ENCODE results near the gene ACYP2.

Gene ACYP2

DNA sequence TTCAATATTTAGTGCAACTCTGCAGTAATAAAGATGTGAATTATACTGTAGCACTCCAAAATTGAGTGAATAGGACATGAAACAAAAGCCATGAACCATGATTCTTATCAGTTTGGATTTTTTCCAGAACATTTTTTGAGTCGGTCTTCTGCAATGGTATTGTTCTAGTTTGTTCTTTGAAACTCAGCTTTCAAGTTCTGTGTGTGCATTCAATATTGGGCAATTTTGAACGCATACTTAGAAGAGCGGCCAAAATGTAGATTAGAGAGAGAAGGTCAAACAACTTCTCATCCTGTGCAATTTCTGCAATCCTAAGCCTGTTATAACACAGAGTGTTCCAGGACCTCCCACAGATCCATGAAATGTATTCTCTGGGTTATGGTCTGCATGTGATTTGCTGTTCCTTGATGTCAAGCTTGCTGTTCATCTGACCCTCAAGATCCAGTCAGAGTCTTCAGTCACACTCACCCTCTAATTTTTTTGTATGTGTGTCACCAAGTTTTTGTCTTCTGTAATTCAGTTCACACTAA lies 92.3 kb downstream of the ACYP2 start:
- Mint-ChIP-seq H3K27me3 (no peaks in the 10 kb centered on the region), H3K9me3 (no peaks in the 10 kb centered on the region), H3K4me3 (no peak overlapping the region), H3K36me3 (ENCODE audit: low read depth) (no peaks in the 10 kb centered on the region), H3K27ac (no peak overlapping the region), H3K4me1 (ENCODE audit: low read depth) (peaks cover 6% of the 10 kb centered on the region)
- no peak for DNase-seq

DNA sequence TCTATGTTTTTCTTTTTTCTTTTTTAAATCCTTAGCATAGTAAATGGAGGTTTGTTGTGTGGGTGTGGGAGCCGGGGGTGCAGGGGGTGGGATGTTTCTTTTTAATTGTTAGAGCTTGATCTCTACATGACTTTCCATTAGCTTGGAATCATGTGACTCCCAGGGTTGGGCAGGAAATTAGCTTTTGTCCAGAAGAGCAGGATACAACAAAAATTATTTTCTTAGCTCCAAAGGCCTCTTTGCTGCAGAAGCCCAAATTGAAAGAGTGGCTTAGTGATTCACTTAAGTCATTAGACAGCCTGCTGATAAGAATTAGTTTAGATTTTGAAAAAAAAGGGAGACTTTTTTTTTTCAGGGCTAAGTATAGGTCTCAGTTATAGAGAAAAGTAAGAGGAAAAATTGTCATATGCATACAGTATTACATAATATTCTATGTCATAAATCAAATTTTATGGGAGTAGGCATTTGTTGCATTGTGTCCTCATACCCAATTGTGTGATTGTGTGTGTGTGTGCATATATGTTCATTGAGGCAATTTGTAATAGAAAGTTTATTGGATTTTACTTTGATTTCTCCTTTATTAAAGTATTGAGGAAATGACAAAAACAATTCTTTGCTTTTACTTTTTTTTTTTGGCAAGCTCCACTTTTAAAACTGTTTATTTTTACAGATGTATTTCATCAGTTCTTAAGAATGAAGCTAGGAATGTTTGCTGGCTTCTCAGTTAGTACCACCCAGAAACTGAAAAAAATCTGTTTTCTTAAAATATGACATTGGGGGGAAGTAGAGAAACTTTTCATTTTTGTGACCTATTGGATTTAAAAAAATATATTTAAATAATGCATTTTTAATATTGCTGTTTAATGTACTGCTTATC lies 93.2 kb downstream of the ACYP2 start:
- H3K36me3 Mint-ChIP-seq (ENCODE audit: low read depth): no peaks in the 10 kb centered on the region
- H3K9me3 Mint-ChIP-seq: peaks cover 4% of the 10 kb centered on the region
- H3K27me3 Mint-ChIP-seq: no peaks in the 10 kb centered on the region
- no peak overlapping the region for H3K27ac Mint-ChIP-seq
- H3K4me3 Mint-ChIP-seq: no peak overlapping the region
- DNase-seq: no peak
- peaks cover 6% of the 10 kb centered on the region for H3K4me1 Mint-ChIP-seq (ENCODE audit: low read depth)

DNA sequence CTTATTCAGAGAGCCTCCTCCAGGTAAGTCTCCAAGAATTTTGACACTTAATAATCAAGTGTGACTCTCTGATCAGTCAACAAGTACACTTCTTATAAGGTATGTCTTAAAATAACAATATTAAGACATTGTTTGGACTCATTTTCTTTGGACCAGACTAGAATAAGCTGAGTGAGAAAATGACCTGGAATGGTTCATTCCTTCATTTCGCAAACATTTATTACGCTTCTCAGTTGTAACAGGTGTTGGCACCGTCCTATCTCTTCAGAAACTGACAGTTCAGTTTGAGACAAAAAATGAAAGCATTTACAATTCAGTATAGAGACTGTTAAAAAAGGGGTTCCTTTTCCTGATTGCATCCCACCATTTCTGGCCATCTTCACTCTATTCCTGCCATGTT lies 94.0 kb downstream of the ACYP2 start:
- no peak for DNase-seq
- peaks cover 6% of the 10 kb centered on the region for H3K4me1 Mint-ChIP-seq (ENCODE audit: low read depth)
- no peak overlapping the region for H3K4me3 Mint-ChIP-seq
- no peak overlapping the region for H3K27ac Mint-ChIP-seq
- H3K27me3 Mint-ChIP-seq: no peaks in the 10 kb centered on the region
- peaks cover 8% of the 10 kb centered on the region for H3K9me3 Mint-ChIP-seq
- H3K36me3 Mint-ChIP-seq (ENCODE audit: low read depth): peaks cover 5% of the 10 kb centered on the region

DNA sequence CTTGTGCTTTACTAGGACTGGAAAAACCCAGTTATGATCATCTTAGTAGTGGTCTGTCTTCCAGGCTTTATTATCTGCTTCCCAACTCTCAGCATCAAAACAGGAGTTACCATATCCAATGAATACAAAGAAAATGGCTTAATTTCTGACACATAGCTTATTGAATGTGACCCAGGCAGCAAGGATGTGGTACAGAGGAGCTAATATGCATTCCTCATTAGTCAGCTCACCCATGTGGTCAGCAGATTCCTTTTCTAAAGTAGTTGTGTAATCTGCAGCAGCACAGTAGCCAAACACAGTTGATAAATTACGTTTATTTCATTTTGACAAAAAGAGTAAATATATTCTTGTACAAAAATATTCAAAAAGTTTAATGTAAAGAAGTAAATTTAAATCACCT lies 97.0 kb downstream of the ACYP2 start:
- no peaks in the 10 kb centered on the region for H3K27me3 Mint-ChIP-seq
- no peak overlapping the region for H3K27ac Mint-ChIP-seq
- H3K4me3 Mint-ChIP-seq: no peak overlapping the region
- peaks cover 10% of the 10 kb centered on the region for H3K36me3 Mint-ChIP-seq (ENCODE audit: low read depth)
- no peaks in the 10 kb centered on the region for H3K4me1 Mint-ChIP-seq (ENCODE audit: low read depth)
- peaks cover 15% of the 10 kb centered on the region for H3K9me3 Mint-ChIP-seq
- DNase-seq: no peak

DNA sequence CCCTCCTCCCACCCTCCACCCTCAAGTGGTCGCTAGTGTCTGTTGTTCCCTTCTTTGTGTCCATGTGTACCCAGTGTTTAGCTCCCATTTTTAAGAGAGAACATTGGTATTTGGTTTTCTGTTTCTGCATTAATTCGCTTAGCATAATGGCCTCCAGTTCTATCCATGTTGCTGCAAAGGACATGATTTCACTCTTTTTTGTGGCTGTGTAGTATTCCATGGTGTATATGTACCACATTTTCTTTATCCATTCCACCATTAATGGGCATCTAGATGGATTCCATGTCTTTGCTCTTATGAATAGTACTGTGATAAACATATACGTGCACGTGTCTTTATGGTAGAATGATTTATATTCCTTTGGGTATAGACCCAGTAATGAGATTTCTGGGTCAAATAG lies 97.7 kb downstream of the ACYP2 start:
- Mint-ChIP-seq H3K27ac (no peak overlapping the region), H3K27me3 (no peaks in the 10 kb centered on the region), H3K36me3 (ENCODE audit: low read depth) (peaks cover 10% of the 10 kb centered on the region), H3K4me3 (no peak overlapping the region), H3K4me1 (ENCODE audit: low read depth) (no peaks in the 10 kb centered on the region), H3K9me3 (peaks cover 15% of the 10 kb centered on the region)
- no peak for DNase-seq

DNA sequence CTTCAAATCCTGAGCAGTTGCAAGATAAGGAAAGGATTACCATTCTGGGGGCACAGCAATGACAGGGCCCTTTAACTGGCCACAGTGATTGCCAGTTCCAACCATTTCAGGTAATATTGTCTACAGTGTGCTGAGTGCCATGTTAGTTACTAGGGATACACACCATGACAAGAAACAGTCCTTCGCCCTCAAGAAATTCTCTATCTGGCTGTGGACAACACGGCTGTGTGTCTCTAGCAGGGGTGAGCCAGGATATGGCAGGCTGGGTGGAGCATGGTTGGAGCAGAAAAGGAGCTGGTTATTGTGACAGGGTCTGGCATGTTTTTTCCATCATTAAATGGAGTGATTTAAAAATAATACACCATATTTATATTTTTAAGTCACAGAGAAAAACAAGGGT lies 109.6 kb downstream of the ACYP2 start:
- no peaks in the 10 kb centered on the region for H3K4me1 Mint-ChIP-seq (ENCODE audit: low read depth)
- no peak for DNase-seq
- H3K36me3 Mint-ChIP-seq (ENCODE audit: low read depth): peaks cover 3% of the 10 kb centered on the region

DNA sequence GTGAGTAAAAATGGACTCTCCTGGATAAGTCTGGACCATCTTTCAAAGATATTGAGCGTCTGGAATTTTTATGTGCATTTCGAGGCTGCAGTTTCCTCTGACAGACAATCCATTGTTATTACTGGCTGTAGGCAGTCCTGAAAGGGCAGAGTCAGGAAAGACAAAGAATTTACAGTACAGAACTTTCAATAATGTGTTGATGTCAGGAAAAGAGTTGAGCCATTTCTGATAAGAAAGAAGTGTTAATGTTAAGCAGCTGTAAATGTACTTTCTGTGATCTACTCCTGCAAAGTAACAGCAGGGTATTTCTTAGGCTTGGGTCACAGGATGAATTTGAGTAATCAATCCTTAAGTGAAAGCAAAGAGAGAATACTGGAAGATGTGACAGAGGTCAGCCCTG lies 110.8 kb downstream of the ACYP2 start:
- H3K27ac Mint-ChIP-seq: no peak overlapping the region
- no peaks in the 10 kb centered on the region for H3K9me3 Mint-ChIP-seq
- H3K27me3 Mint-ChIP-seq: no peaks in the 10 kb centered on the region
- DNase-seq: no peak
- H3K36me3 Mint-ChIP-seq (ENCODE audit: low read depth): peaks cover 5% of the 10 kb centered on the region
- H3K4me3 Mint-ChIP-seq: no peak overlapping the region
- no peaks in the 10 kb centered on the region for H3K4me1 Mint-ChIP-seq (ENCODE audit: low read depth)

More for the DNA sequence above, 109.6 kb downstream of the ACYP2 start:
- Mint-ChIP-seq H3K27me3 (no peaks in the 10 kb centered on the region), H3K4me3 (no peak overlapping the region), H3K27ac (no peak overlapping the region), H3K9me3 (no peaks in the 10 kb centered on the region)

DNA sequence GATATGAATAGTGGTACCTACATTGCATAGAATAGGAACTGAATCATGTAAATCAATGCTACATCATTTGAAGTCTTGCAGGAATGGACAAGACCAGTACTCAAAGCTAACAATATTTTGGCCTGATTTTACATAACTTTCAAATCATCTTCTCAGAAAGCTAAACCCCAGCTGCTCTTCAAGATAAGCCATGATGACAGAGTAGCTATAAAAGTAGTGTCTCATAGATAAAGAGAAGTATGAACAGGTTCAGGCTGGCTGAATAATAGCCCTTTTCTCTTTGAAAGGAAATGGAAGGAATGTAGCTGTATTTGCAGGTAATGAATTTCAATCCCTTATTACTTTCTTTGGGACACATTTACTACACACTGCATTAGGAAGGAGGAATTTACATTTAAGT lies 112.4 kb downstream of the ACYP2 start:
- Mint-ChIP-seq H3K27ac (no peak overlapping the region), H3K27me3 (no peaks in the 10 kb centered on the region), H3K4me1 (ENCODE audit: low read depth) (no peaks in the 10 kb centered on the region), H3K4me3 (no peak overlapping the region), H3K36me3 (ENCODE audit: low read depth) (peaks cover 8% of the 10 kb centered on the region), H3K9me3 (no peaks in the 10 kb centered on the region)
- DNase-seq: no peak

DNA sequence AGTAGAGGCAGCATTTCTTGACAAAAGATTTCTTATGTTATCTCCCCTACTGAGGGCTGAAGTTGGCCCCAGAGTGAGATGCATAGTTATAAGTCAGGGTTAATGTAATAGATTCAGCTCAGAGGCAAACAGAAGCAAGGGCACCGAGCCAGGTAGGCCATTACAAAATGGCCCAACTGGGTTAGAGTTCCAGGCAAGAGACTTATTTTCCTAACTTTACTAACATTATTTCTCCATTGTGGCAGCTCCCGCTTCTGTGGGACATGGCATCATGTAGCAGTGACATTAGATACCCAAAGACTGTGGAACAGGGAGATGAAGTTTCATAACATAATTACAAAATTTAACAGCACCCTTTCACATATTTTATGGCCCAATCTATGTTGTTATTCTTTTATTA lies 113.5 kb downstream of the ACYP2 start:
- H3K4me3 Mint-ChIP-seq: no peak overlapping the region
- no peaks in the 10 kb centered on the region for H3K27me3 Mint-ChIP-seq
- H3K27ac Mint-ChIP-seq: no peak overlapping the region

DNA sequence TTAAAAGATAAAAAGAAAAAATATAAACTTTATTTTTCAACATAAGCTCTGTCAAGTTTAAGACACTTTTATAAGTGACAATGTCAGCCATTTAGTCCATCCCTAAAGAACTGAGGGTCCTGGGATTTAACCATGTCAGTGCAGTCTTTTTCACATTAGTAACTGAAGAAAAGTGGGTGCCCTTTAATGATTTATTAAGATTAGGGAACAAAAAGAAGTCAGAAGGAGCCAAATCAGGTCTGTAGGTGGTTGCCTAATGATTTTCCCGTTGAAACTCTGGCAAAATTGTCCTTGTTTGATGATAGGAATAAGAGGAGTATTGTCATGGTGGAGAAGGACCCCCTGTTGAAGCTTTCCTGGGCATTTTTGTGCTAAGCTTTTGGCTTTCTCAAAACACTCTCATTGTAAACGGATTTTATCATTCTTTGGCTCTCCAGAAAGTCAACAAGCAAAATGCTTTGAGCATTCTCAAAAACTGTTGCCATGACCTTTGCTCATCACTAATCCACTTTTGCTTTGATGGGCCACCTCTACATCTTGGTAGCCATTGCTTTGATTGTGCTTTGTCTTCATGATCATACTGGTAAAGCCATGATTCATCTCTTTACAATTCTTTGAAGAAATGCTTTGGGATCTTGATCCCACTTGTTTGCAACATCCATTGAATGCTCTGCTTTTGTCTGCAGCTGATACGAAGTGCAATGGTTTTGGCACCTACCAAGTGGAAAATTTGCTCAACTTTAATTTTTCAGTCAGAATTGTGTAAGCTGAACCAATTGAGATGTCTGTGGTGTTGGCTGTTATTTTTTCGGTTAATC lies 118.6 kb downstream of the ACYP2 start:
- no peak for DNase-seq
- Mint-ChIP-seq H3K9me3 (peaks cover 7% of the 10 kb centered on the region), H3K27ac (no peak overlapping the region), H3K36me3 (ENCODE audit: low read depth) (peaks cover 6% of the 10 kb centered on the region), H3K27me3 (no peaks in the 10 kb centered on the region), H3K4me3 (no peak overlapping the region), H3K4me1 (ENCODE audit: low read depth) (no peaks in the 10 kb centered on the region)

More for the DNA sequence above, 113.5 kb downstream of the ACYP2 start:
- no peak for DNase-seq
- Mint-ChIP-seq H3K36me3 (ENCODE audit: low read depth) (peaks cover 5% of the 10 kb centered on the region), H3K4me1 (ENCODE audit: low read depth) (no peaks in the 10 kb centered on the region), H3K9me3 (peaks cover under 1% of the 10 kb centered on the region)

DNA sequence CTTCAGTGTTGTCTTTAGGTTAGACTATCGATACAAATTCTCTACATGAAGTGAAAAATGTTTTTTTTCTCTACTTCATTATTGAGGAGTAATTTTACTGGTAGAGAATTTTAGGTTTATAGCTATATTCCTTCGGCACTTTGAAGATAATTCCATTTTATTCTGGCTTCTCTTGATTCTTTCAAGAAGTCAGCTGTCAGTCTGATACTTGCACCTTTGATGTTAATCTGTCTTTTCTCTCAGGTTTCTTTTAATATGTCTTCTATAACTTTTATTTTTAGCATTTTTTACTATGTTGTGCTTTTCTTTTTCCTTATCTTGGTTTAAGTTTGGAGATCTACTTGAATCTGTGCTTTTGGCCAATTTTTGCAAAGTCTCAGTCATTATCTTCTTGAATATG lies 122.0 kb downstream of the ACYP2 start:
- no peak for DNase-seq
- H3K4me1 Mint-ChIP-seq (ENCODE audit: low read depth): no peaks in the 10 kb centered on the region
- no peaks in the 10 kb centered on the region for H3K27me3 Mint-ChIP-seq
- H3K9me3 Mint-ChIP-seq: peaks cover 7% of the 10 kb centered on the region
- peaks cover 5% of the 10 kb centered on the region for H3K36me3 Mint-ChIP-seq (ENCODE audit: low read depth)
- no peak overlapping the region for H3K27ac Mint-ChIP-seq
- no peak overlapping the region for H3K4me3 Mint-ChIP-seq

DNA sequence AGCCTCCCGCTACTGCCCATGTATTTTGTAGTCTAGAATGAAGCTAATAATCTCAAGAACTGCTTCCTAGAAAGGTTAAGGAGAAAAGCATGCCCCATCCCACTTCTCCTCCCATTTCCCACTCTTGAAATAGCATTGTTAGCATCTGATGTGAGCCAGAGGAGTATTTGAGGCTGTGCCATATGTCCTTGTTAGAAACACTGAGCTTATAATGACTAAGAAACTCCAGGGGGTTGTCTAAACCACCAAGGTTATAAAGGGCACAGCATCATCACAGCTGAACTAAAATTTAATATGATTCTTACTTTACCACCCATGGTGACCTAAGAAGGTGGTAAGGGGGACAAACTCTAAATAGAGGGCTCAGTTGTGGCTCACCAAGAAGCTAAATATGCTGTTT lies 124.0 kb downstream of the ACYP2 start:
- Mint-ChIP-seq H3K9me3 (peaks cover 3% of the 10 kb centered on the region), H3K4me1 (ENCODE audit: low read depth) (no peaks in the 10 kb centered on the region), H3K27me3 (no peaks in the 10 kb centered on the region), H3K27ac (no peak overlapping the region), H3K36me3 (ENCODE audit: low read depth) (peaks cover 3% of the 10 kb centered on the region), H3K4me3 (no peak overlapping the region)
- DNase-seq: no peak

DNA sequence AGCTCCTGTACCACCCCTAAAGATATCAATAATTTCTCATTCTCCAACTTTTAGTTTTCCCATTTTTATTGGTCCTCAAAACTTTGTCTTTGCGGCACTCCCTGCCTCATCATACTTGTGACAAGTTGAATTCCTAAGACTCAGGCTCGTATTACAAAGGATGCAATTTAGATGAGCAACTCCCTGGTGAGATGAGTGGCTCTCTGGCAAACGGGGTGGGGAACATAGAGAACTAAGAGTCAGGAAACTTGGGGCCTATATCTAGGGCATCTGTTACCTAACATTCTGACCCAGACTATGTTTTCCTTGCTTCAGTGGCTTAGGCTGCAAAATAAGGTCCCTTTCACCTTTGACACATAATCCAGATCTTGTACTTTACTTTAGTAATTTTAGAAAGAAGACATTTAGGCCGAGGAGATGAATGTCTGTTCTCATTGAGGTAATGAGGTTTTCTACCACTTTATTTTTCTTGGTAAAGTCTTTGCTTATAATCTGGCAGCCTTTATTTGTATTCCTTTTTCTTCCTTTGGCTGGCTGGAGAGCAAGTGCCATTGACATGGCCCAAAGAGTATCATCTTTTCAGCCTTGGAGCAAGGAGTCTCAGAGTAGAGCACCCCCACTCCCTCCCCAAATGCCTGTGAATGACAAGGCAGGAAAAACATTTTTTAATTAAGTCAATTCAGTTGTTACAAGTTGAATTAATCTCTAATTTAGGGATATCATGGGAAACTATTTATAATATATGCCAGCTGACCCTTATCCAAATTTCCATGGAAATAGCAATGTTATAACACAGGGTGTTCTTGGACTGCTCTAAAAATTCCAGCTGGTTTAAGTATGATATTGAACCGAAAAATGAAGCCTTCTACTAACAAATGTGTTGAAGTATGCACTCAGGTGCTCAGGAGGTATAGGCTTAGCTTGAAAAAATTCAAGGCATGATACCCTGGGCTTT lies 125.4 kb downstream of the ACYP2 start:
- H3K4me1 Mint-ChIP-seq (ENCODE audit: low read depth): no peaks in the 10 kb centered on the region
- no peak overlapping the region for H3K4me3 Mint-ChIP-seq
- peaks cover 3% of the 10 kb centered on the region for H3K36me3 Mint-ChIP-seq (ENCODE audit: low read depth)
- H3K9me3 Mint-ChIP-seq: no peaks in the 10 kb centered on the region
- no peak overlapping the region for H3K27ac Mint-ChIP-seq
- no peaks in the 10 kb centered on the region for H3K27me3 Mint-ChIP-seq
- DNase-seq: no peak

DNA sequence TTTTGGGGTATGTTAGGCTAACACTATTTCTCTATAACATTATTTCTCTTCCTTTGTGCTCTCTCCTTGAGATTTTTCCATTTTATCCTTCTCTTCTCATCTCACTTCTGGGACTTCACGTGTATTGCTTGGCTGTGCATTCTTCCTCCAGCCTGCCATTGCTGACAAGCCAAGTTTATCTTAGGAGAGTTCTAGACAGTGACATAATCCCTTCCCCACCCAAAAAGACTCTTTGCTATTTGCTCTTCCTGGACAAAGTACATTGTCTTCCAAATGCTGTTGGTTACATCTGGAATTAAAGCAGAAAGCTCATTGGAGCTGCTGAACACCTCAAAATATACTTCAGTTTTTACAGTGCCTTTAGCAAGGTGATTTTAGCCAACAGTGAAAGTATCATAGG lies 131.7 kb downstream of the ACYP2 start:
- no peak overlapping the region for H3K27ac Mint-ChIP-seq
- no peaks in the 10 kb centered on the region for H3K9me3 Mint-ChIP-seq
- no peaks in the 10 kb centered on the region for H3K27me3 Mint-ChIP-seq
- no peak for DNase-seq
- H3K4me3 Mint-ChIP-seq: no peak overlapping the region
- H3K36me3 Mint-ChIP-seq (ENCODE audit: low read depth): no peaks in the 10 kb centered on the region
- no peaks in the 10 kb centered on the region for H3K4me1 Mint-ChIP-seq (ENCODE audit: low read depth)

Data from activated T-cell treated with anti-CD3 and anti-CD28 coated beads, Interleukin-2, amount 50 U/mL, for 24 hours (primary cell).